ENCODE results near the gene HEXD. TPM values are rescaled to one million over a fixed set of nuclear protein-coding genes. Genes with fewer than 3 reads are reported as not detected.

Gene HEXD
- polyA plus RNA-seq, 3 donors, result 8.9 to 61.5 (median 12.7) TPM

DNA sequence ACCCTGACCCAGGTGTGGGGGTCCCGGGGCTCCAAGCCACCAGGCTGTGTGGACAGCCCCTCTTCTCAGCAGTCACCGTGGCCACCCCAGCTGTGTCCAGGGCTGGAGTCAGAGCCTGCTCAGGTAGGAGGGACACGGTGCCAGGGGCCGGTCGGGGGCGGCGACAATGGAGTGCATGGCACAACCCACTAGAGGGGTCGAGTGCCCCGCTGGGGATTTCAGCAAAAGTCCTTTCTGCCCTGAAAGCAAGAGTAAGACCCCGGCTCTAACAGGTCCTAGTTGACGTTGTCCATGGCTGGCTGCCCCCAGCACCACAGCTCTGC is 35.3 kb upstream of the HEXD start:
- Histone ChIP-seq H3K4me3 (replicated peaks in 1 of 3; ENCODE audit: low read depth in 2 of 3, low read length in 3 of 3) (no peak overlapping the region), H4K20me1 (ENCODE audit: insufficient read depth, low read length) (no peaks in the 10 kb centered on the region), H2AFZ (ENCODE audit: insufficient read depth, low read depth, low read length, poor library complexity, severe bottlenecking) (no peak overlapping the region), H3K4me2 (replicated peaks; ENCODE audit: extremely low read depth, low read length, poor library complexity, severe bottlenecking) (no peak overlapping the region), H3K36me3 (replicated peaks in 1 of 2; ENCODE audit: control insufficient read depth in 1 of 2, insufficient read depth in 2 of 2, low read length in 2 of 2) (no peaks in the 10 kb centered on the region), H3K9ac (ENCODE audit: insufficient read depth, low read length, poor library complexity, severe bottlenecking) (no peak overlapping the region), H3K79me2 (ENCODE audit: insufficient read depth, low read length) (no peaks in the 10 kb centered on the region), H3K27me3 (ENCODE audit: control insufficient read depth in 2 of 2, insufficient read depth in 2 of 2, low read length in 2 of 2) (peaks cover 0 to 35% of the 10 kb centered on the region in 2 donors), H3K9me3 (replicated peaks in 1 of 2; ENCODE audit: control insufficient read depth in 1 of 2, insufficient read depth in 1 of 2, low read length in 2 of 2) (no peaks in the 10 kb centered on the region), H3K4me1 (ENCODE audit: control insufficient read depth in 1 of 2, insufficient read depth in 2 of 2, low read length in 2 of 2) (peaks cover 10 to 11% of the 10 kb centered on the region in 2 donors), H3K27ac (ENCODE audit: low read depth in 1 of 2, low read length in 2 of 2) (no peak overlapping the region)
- Mint-ChIP-seq H3K27ac (no peak overlapping the region), H3K36me3 (no peaks in the 10 kb centered on the region), H3K4me3 (no peak overlapping the region), H3K27me3 (ENCODE audit: low read depth in 3 of 3) (peaks cover 34 to 66% (median 47%) of the 10 kb centered on the region in 3 donors), H3K4me1 (peaks cover 9% of the 10 kb centered on the region), H3K9me3 (peaks cover 0 to 4% (median 0%) of the 10 kb centered on the region in 7 donors)
- 80% methylated on average over 9 of the region's 11 CpGs for WGBS (ENCODE audit: insufficient coverage)
- intact Hi-C loops (cut with micrococcal nuclease), result no loop called here
- DNase-seq, result no peak
- TF ChIP-seq, protein P1, sequence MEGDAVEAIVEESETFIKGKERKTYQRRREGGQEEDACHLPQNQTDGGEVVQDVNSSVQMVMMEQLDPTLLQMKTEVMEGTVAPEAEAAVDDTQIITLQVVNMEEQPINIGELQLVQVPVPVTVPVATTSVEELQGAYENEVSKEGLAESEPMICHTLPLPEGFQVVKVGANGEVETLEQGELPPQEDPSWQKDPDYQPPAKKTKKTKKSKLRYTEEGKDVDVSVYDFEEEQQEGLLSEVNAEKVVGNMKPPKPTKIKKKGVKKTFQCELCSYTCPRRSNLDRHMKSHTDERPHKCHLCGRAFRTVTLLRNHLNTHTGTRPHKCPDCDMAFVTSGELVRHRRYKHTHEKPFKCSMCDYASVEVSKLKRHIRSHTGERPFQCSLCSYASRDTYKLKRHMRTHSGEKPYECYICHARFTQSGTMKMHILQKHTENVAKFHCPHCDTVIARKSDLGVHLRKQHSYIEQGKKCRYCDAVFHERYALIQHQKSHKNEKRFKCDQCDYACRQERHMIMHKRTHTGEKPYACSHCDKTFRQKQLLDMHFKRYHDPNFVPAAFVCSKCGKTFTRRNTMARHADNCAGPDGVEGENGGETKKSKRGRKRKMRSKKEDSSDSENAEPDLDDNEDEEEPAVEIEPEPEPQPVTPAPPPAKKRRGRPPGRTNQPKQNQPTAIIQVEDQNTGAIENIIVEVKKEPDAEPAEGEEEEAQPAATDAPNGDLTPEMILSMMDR (IDR thresholded peaks at IDR 0.05), result no peak

- H3K4me2 ChIP-seq (replicated peaks; ENCODE audit: extremely low read depth, low read length, poor library complexity, severe bottlenecking), result no peak overlapping the region
- no peaks in the 10 kb centered on the region for H3K36me3 Mint-ChIP-seq
- H3K27me3 ChIP-seq (ENCODE audit: control insufficient read depth in 2 of 2, insufficient read depth in 2 of 2, low read length in 2 of 2), result peaks cover 0 to 32% of the 10 kb centered on the region in 2 donors
- H3K9ac ChIP-seq (ENCODE audit: insufficient read depth, low read length, poor library complexity, severe bottlenecking), result no peak overlapping the region
- TF ChIP-seq, protein P1 (IDR thresholded peaks at IDR 0.05), result no peak
- H2AFZ ChIP-seq (ENCODE audit: insufficient read depth, low read depth, low read length, poor library complexity, severe bottlenecking), result no peak overlapping the region
- H3K4me3 Mint-ChIP-seq, result no peak overlapping the region
- 77% methylated on average over 15 of the region's 18 CpGs for WGBS (ENCODE audit: insufficient coverage)
- H3K9me3 Mint-ChIP-seq, result peaks cover 0 to 4% (median 0%) of the 10 kb centered on the region in 7 donors
- no peak overlapping the region for H3K27ac Mint-ChIP-seq
- no peaks in the 10 kb centered on the region for H3K36me3 ChIP-seq (replicated peaks in 1 of 2; ENCODE audit: control insufficient read depth in 1 of 2, insufficient read depth in 2 of 2, low read length in 2 of 2)
- H3K27me3 Mint-ChIP-seq (ENCODE audit: low read depth in 3 of 3), result peaks cover 35 to 66% (median 44%) of the 10 kb centered on the region in 3 donors
- H3K4me1 ChIP-seq (ENCODE audit: control insufficient read depth in 1 of 2, insufficient read depth in 2 of 2, low read length in 2 of 2), result peaks cover 10 to 11% of the 10 kb centered on the region in 2 donors
- no peaks in the 10 kb centered on the region for H4K20me1 ChIP-seq (ENCODE audit: insufficient read depth, low read length)
- H3K27ac ChIP-seq (ENCODE audit: low read depth in 1 of 2, low read length in 2 of 2), result no peak overlapping the region
- no peak for DNase-seq
- peaks cover 11% of the 10 kb centered on the region for H3K4me1 Mint-ChIP-seq
- no peaks in the 10 kb centered on the region for H3K79me2 ChIP-seq (ENCODE audit: insufficient read depth, low read length)
- no peak overlapping the region for H3K4me3 ChIP-seq (replicated peaks in 1 of 3; ENCODE audit: low read depth in 2 of 3, low read length in 3 of 3)
- intact Hi-C loops (cut with micrococcal nuclease), result no loop called here
- no peaks in the 10 kb centered on the region for H3K9me3 ChIP-seq (replicated peaks in 1 of 2; ENCODE audit: control insufficient read depth in 1 of 2, insufficient read depth in 1 of 2, low read length in 2 of 2)
Observed at GRCh38 chr17:82383411-82383810, 34.7 kb upstream of the HEXD start.
